ENCODE measurements around the gene TBXT.

Gene TBXT

DNA sequence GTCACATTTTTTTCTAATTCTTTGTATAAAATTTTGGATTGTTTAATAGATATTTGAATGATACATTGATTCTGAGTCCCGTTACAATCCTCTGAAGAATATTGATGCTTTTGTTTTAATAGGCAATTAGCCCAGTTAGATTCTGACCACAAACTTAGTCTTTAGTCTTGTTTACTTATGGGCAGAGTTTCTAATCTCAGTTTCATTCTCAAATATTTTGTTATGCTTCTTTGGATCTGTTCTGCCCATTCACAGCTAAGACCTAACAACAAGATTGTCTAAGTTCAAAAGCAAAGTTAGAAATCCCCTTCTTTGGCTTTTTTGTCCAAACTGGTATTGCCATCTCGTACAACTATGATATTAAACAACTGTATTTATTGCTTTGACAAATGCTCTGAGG, 58.0 kb downstream of the TBXT start:
- DNase-seq, result no peak

All from NCI-H1694 (cell line).